Measurements from ENCODE around the gene AP3B1. TPM values are rescaled to one million over a fixed set of nuclear protein-coding genes. Genes with fewer than 3 reads are reported as not detected.

AP3B1 gene
- total RNA-seq, 1 experiment from 2014 or later, result 41.8 TPM

GRCh38 chr5:78265163-78265562 is 29.3 kb downstream of the AP3B1 start:
- peaks cover 6 to 9% of the 10 kb centered on the region in 2 experiments for H3K4me1 Mint-ChIP-seq
- Histone ChIP-seq H3K23me2 (ENCODE audit: insufficient read length, low read depth, low read length, poor library complexity, severe bottlenecking) (no peaks in the 10 kb centered on the region), H2BK120ac (ENCODE audit: low read depth, low read length, poor library complexity, severe bottlenecking) (no peak overlapping the region), H3T11ph (ENCODE audit: low read length) (no peak overlapping the region), H3K4me2 (ENCODE audit: insufficient read depth, insufficient read length, low read length) (no peak overlapping the region), H3K4ac (ENCODE audit: low read depth, low read length) (no peak overlapping the region), H3K27me3 (ENCODE audit: insufficient read depth, low read length) (no peaks in the 10 kb centered on the region), H3K79me1 (ENCODE audit: insufficient read depth, low read depth, low read length, poor library complexity, severe bottlenecking) (no peaks in the 10 kb centered on the region), H3K9ac (ENCODE audit: extremely low read depth, insufficient read length, low read length) (no peak overlapping the region), H3K4me1 (ENCODE audit: insufficient read depth, low read length) (no peaks in the 10 kb centered on the region), H2BK5ac (ENCODE audit: insufficient read length, low read length) (no peak overlapping the region), H2BK15ac (ENCODE audit: low read depth, low read length) (no peak overlapping the region), H4K5ac (ENCODE audit: insufficient read length, low read depth, low read length) (no peak overlapping the region), H2AFZ (ENCODE audit: low read length) (no peak overlapping the region), H3K9me3 (ENCODE audit: control insufficient read depth, low read depth, low read length) (no peaks in the 10 kb centered on the region), H3K18ac (ENCODE audit: insufficient read length, low read depth, low read length) (no peak overlapping the region), H4K8ac (replicated peaks; ENCODE audit: insufficient read length, low read depth, low read length) (no peak overlapping the region), H3K14ac (ENCODE audit: insufficient read depth, low read length) (no peak overlapping the region), H2BK20ac (ENCODE audit: low read depth, low read length, poor library complexity, severe bottlenecking) (no peak overlapping the region), H3K56ac (ENCODE audit: insufficient read length, low read depth, low read length) (no peak overlapping the region), H3K23ac (ENCODE audit: insufficient read length, low read depth, low read length) (no peak overlapping the region), H2BK12ac (ENCODE audit: insufficient read length, low read depth, low read length) (no peak overlapping the region), H4K20me1 (ENCODE audit: control insufficient read depth, insufficient read depth, insufficient read length) (no peaks in the 10 kb centered on the region), H3K79me2 (ENCODE audit: insufficient read depth, low read length) (no peaks in the 10 kb centered on the region), H3K27ac (ENCODE audit: insufficient read length, low read depth, low read length) (no peak overlapping the region), H4K91ac (ENCODE audit: insufficient read length, low read depth, low read length) (no peak overlapping the region), H2AK5ac (ENCODE audit: insufficient read length, low read length) (no peak overlapping the region)
- H3K27ac Mint-ChIP-seq, result no peak overlapping the region; a peak in 1 of 7 replicates
- DNase-seq, result no peak
- no peaks in the 10 kb centered on the region for H3K9me3 Mint-ChIP-seq
- H3K36me3 Mint-ChIP-seq (ENCODE audit: insufficient read depth in 1 of 3, low read depth in 3 of 3), result peaks cover 21 to 32% (median 27%) of the 10 kb centered on the region in 3 experiments
- no CpG with 5 or more reads among the region's 2 CpGs for WGBS (ENCODE audit: extremely low coverage, insufficient read length, low lambda C conversion rate)
- no peak for TF ChIP-seq CTCF (conservative IDR thresholded peaks at IDR 0.05)
- H3K4me3 Mint-ChIP-seq, result no peak overlapping the region
- H3K27me3 Mint-ChIP-seq (ENCODE audit: low read depth), result no peaks in the 10 kb centered on the region

All from H9 (cell line).